ENCODE data around the gene USP43. TPM values are rescaled to one million over a fixed set of nuclear protein-coding genes. Genes with fewer than 3 reads are reported as not detected.

Gene USP43
- polyA plus RNA-seq, 1 donor from 2014 or later, result 0.53 TPM

DNA sequence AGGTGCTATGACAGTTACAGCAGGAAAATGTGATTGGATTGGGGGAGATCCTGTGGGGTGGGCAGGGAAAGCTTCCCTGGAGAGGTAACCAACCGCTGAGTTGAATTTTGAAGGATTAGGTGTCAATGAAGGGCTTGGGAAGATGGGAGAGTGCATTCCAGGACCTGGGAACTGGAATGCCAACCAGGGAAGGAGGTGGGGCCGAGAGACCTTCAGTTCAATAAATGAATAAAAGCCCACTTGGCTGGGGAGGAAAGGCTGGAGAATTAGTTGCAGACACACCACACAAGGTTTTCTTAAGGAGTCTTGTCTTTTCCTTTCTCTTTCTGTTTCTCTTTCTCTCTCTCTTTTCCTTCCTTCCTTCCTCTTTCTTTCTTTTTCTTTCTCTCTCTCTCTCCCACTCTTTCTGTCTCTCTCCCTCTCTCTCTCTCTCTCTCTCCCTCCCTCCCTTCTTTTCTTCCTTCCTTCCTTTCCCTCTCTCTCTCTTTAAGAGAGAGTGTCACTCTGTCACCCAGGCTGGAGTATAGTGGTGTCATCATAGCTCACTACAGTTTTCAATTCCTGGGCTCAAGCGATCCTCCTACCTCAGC, 3.3 kb downstream of the USP43 start:
- no peaks in the 10 kb centered on the region for H3F3A ChIP-seq (ENCODE audit: insufficient read depth, low read length, poor library complexity, severe bottlenecking)
- no peaks in the 10 kb centered on the region for H3K79me2 ChIP-seq (replicated peaks; ENCODE audit: insufficient read depth, low read length)
- no peak overlapping the region for H3K27ac ChIP-seq (ENCODE audit: low read length)
- H3K36me3 ChIP-seq (ENCODE audit: insufficient read depth, low read length), result no peaks in the 10 kb centered on the region
- TF ChIP-seq REST (IDR thresholded peaks at IDR 0.05; ENCODE audit: borderline replicate concordance) (no peak), CTCF (IDR thresholded peaks at IDR 0.05; ENCODE audit: poor library complexity, severe bottlenecking) (no peak), POLR2AphosphoS5 (IDR thresholded peaks at IDR 0.05) (no peak), EP300 (conservative IDR thresholded peaks at IDR 0.05; ENCODE audit: poor library complexity, severe bottlenecking) (no peak)
- no peaks in the 10 kb centered on the region for H4K20me1 ChIP-seq (ENCODE audit: insufficient read depth)
- H3K4me2 ChIP-seq (ENCODE audit: low read length), result no peak overlapping the region
- no peaks in the 10 kb centered on the region for H3K9me2 ChIP-seq (ENCODE audit: insufficient read depth, low read length)
- H3K9me3 ChIP-seq (ENCODE audit: low read length), result no peaks in the 10 kb centered on the region
- H2AFZ ChIP-seq (ENCODE audit: low read depth, low read length), result no peak overlapping the region
- peaks cover 26% of the 10 kb centered on the region for H3K27me3 ChIP-seq (ENCODE audit: insufficient read depth, low read depth, low read length)
- H3K4me3 ChIP-seq (ENCODE audit: low read length), result no peak overlapping the region
- H3K9ac ChIP-seq (ENCODE audit: low read length), result no peak overlapping the region

DNA sequence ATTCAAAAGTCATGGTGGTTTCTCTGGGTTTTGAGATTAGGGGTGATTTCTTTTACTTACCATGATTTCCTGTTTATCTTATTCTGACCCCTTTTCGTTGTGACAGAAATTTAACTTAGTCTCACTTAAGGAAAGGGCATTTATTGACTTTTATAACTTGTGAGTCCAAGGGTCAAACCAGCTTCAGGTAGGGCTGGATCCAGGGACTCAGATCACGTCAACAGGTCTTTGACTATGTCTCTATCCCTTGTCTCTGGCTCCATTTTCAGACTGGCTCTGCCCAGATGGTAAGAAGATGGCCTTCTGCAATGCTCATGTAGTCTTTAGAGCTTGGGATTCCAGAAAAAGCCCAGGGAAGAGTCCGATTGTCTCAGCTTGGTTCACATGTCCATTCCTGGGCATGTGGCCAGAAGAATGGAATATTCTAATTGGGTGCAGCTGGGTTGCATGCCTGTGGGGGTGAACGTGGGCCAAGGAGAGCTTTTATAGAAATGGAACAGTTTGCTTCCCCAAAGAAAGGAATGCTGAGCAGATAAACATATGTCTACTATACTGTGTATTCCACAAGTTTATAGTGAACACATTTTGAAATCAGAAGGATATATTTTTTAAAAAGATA, 13.4 kb downstream of the USP43 start:
- no peak overlapping the region for H3K4me3 ChIP-seq (ENCODE audit: low read length)
- no peaks in the 10 kb centered on the region for H3K9me3 ChIP-seq (ENCODE audit: low read length)
- no peaks in the 10 kb centered on the region for H3K9me2 ChIP-seq (ENCODE audit: insufficient read depth, low read length)
- H3K27me3 ChIP-seq (ENCODE audit: insufficient read depth, low read depth, low read length), result no peaks in the 10 kb centered on the region
- no peak overlapping the region for H3K27ac ChIP-seq (ENCODE audit: low read length)
- H2AFZ ChIP-seq (ENCODE audit: low read depth, low read length), result no peak overlapping the region
- H3F3A ChIP-seq (ENCODE audit: insufficient read depth, low read length, poor library complexity, severe bottlenecking), result no peaks in the 10 kb centered on the region
- H3K79me2 ChIP-seq (replicated peaks; ENCODE audit: insufficient read depth, low read length), result no peaks in the 10 kb centered on the region
- no peaks in the 10 kb centered on the region for H3K36me3 ChIP-seq (ENCODE audit: insufficient read depth, low read length)
- H4K20me1 ChIP-seq (ENCODE audit: insufficient read depth), result no peaks in the 10 kb centered on the region
- TF ChIP-seq MXI1 (conservative IDR thresholded peaks at IDR 0.05; ENCODE audit: poor library complexity, severe bottlenecking) (no peak), POLR2AphosphoS5 (IDR thresholded peaks at IDR 0.05) (no peak), EP300 (conservative IDR thresholded peaks at IDR 0.05; ENCODE audit: poor library complexity, severe bottlenecking) (no peak), SMC3 (conservative IDR thresholded peaks at IDR 0.05; ENCODE audit: poor library complexity) (no peak)
- H3K4me2 ChIP-seq (ENCODE audit: low read length), result no peak overlapping the region
- no peak overlapping the region for H3K9ac ChIP-seq (ENCODE audit: low read length)

DNA sequence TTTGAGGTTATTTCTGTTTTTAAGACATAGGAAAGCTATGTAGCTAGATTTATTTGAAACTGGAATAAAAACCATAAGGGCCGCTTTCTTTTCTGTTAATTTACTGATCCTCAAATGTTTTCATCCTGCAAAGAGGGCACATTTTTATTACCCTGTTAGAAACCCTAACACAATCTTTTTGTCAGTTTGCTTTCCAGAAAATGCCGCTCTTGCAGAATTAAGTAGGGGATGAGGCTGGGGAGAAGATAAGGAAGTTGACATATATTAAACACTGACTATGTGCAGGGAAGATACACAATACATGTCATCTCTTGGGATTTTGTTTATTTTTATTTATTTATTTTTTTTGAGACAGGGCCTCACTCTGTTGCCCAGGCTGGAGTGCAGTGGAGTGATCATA, 15.7 kb downstream of the USP43 start:
- no peak overlapping the region for H3K9ac ChIP-seq (ENCODE audit: low read length)
- no peaks in the 10 kb centered on the region for H3F3A ChIP-seq (ENCODE audit: insufficient read depth, low read length, poor library complexity, severe bottlenecking)
- no peaks in the 10 kb centered on the region for H3K9me3 ChIP-seq (ENCODE audit: low read length)
- H4K20me1 ChIP-seq (ENCODE audit: insufficient read depth), result no peaks in the 10 kb centered on the region
- no peaks in the 10 kb centered on the region for H3K9me2 ChIP-seq (ENCODE audit: insufficient read depth, low read length)
- no peak overlapping the region for H3K4me3 ChIP-seq (ENCODE audit: low read length)
- H3K27me3 ChIP-seq (ENCODE audit: insufficient read depth, low read depth, low read length), result no peaks in the 10 kb centered on the region
- no peak overlapping the region for H2AFZ ChIP-seq (ENCODE audit: low read depth, low read length)
- H3K4me2 ChIP-seq (ENCODE audit: low read length), result no peak overlapping the region
- H3K27ac ChIP-seq (ENCODE audit: low read length), result no peak overlapping the region
- H3K79me2 ChIP-seq (replicated peaks; ENCODE audit: insufficient read depth, low read length), result no peaks in the 10 kb centered on the region
- TF ChIP-seq POLR2AphosphoS5 (IDR thresholded peaks at IDR 0.05) (no peak), CTCF (IDR thresholded peaks at IDR 0.05; ENCODE audit: poor library complexity, severe bottlenecking) (no peak), TAF1 (IDR thresholded peaks at IDR 0.05; ENCODE audit: low read depth) (no peak), REST (IDR thresholded peaks at IDR 0.05; ENCODE audit: borderline replicate concordance) (no peak)
- H3K36me3 ChIP-seq (ENCODE audit: insufficient read depth, low read length), result no peaks in the 10 kb centered on the region
